H1 (cell line): ENCODE measurements around the gene SCARB2. TPM values are rescaled to one million over a fixed set of nuclear protein-coding genes. Genes with fewer than 3 reads are reported as not detected.

Experiments
- CTCF ChIA-PET: fragments of 300-600 bp; sonication (Branson Sonifier 250); formaldehyde crosslinking; loops from one replicate; lab custom pipeline; 2021; ENCODE audit not compliant: partially characterized antibody; lab: Charles Lee
- POLR2A ChIA-PET: fragments of 300-600 bp; sonication (Branson Sonifier 250); formaldehyde crosslinking; loops from one replicate; lab custom pipeline; 2021; ENCODE audit warnings: inconsistent platforms; ENCODE audit not compliant: partially characterized antibody; lab: Charles Lee
- DNase-seq, 2 experiments: peaks; one replicate each; pipeline versions ENCODE4 v3.0.0 to v3.0.0-alpha.2; 2010 to 2022; ENCODE audit warnings: low spot score in 2 of 2, low read depth in 1 of 2, mixed read lengths in 1 of 2
- FAIRE-seq: peaks from 2 replicates; lab custom pipeline; 2011; peaks lifted over from hg19 to GRCh38; lab: Jason Lieb, UNC
- H2AFZ ChIP-seq: 2 replicates; pipeline ENCODE4 v1.8.1; 2012; ENCODE audit warnings: low read length, inconsistent platforms
- H2AK5ac ChIP-seq: 2 replicates; pipeline ENCODE4 v1.6.1; 2013; ENCODE audit warnings: low read depth, low read length
- H2BK120ac ChIP-seq: replicated peaks from 2 replicates; pipeline ENCODE3; 2013; ENCODE audit warnings: low read depth, low read length, inconsistent platforms
- H2BK12ac ChIP-seq: 2 replicates; pipeline ENCODE4 v1.6.1; 2013; ENCODE audit warnings: low read depth, low read length
- H2BK15ac ChIP-seq: 2 replicates; pipeline ENCODE4 v1.6.1; 2013; ENCODE audit warnings: low read length
- H2BK20ac ChIP-seq: 2 replicates; pipeline ENCODE4 v1.6.1; 2013; ENCODE audit warnings: low read length
- H2BK5ac ChIP-seq: 2 replicates; pipeline ENCODE4 v1.6.1; 2013; ENCODE audit warnings: low read depth, low read length
- H3K14ac ChIP-seq: 2 replicates; pipeline ENCODE4 v1.6.1; 2013; ENCODE audit warnings: inconsistent platforms; ENCODE audit not compliant: insufficient read length
- H3K18ac ChIP-seq: 2 replicates; pipeline ENCODE4 v1.6.1; 2013; ENCODE audit warnings: low read length; ENCODE audit errors: extremely low read depth
- H3K23ac ChIP-seq: 2 replicates; pipeline ENCODE4 v1.6.1; 2013; ENCODE audit warnings: inconsistent platforms; ENCODE audit not compliant: insufficient read length
- H3K23me2 ChIP-seq: 2 replicates; pipeline ENCODE4 v1.6.1; 2013; ENCODE audit warnings: low read depth, low read length
- H3K27ac ChIP-seq: 2 replicates; pipeline ENCODE4 v1.6.1; 2011; ENCODE audit warnings: low read depth, low read length, inconsistent platforms
- H3K27me3 ChIP-seq, 4 experiments: replicated peaks in 1 of 4; 1 replicate in 1 of 4; 2 replicates in 3 of 4; pipeline versions ENCODE4 v1.6.1 to v1.8.1; 2011 to 2013; ENCODE audit warnings: low read length in 3 of 4, mild to moderate bottlenecking in 3 of 4, inconsistent platforms in 2 of 4, mixed read lengths in 2 of 4, moderate library complexity in 1 of 4; ENCODE audit not compliant: control insufficient read depth in 3 of 4, insufficient read depth in 3 of 4; ENCODE audit errors: extremely low read depth in 1 of 4
- H3K36me3 ChIP-seq, 4 experiments: 2 replicates each; pipeline versions ENCODE4 v1.6.1 to v1.8.1; 2011 to 2013; ENCODE audit warnings: mild to moderate bottlenecking in 4 of 4, low read length in 3 of 4, moderate library complexity in 2 of 4, control low read depth in 1 of 4, inconsistent platforms in 1 of 4; ENCODE audit not compliant: insufficient read depth in 4 of 4, control insufficient read depth in 2 of 4
- H3K4ac ChIP-seq: replicated peaks from 2 replicates; pipeline ENCODE3; 2013; ENCODE audit warnings: low read length, low read depth, mixed read lengths, inconsistent platforms; ENCODE audit not compliant: insufficient read length
- H3K4me1 ChIP-seq, 4 experiments: replicated peaks in 1 of 4; 1 replicate in 1 of 4; 2 replicates in 3 of 4; pipeline versions ENCODE4 v1.6.1 to v1.8.1; 2011 to 2013; ENCODE audit warnings: low read length in 3 of 4, inconsistent platforms in 2 of 4, mixed read lengths in 1 of 4; ENCODE audit not compliant: insufficient read depth in 4 of 4, control insufficient read depth in 3 of 4
- H3K4me2 ChIP-seq, 2 experiments: 2 replicates each; pipeline versions ENCODE4 v1.6.1 to v1.8.1; 2011 to 2013; ENCODE audit warnings: low read depth in 2 of 2, low read length in 2 of 2, control low read depth in 1 of 2, inconsistent platforms in 1 of 2, mild to moderate bottlenecking in 1 of 2; ENCODE audit not compliant: insufficient read depth in 1 of 2
- H3K4me3 ChIP-seq, 4 experiments: fragments of 200-600, 300-600 bp in 1 of 4; sonication (generic), shearing (Covaris generic), sonication (Bioruptor Twin) in 1 of 4; 2 replicates each; pipeline versions ENCODE4 v1.5.1 to v1.8.1; 2011 to 2016; ENCODE audit warnings: low read length in 4 of 4, low read depth in 3 of 4, control low read depth in 2 of 4, inconsistent platforms in 2 of 4, mild to moderate bottlenecking in 2 of 4, mixed read lengths in 1 of 4, moderate library complexity in 1 of 4; ENCODE audit not compliant: insufficient read depth in 2 of 4; ENCODE audit errors: extremely low read depth in 1 of 4
- H3K56ac ChIP-seq: replicated peaks from 2 replicates; pipeline ENCODE3; 2013; ENCODE audit warnings: low read depth, mild to moderate bottlenecking, mixed read lengths, low read length, inconsistent platforms; ENCODE audit not compliant: insufficient read length
- H3K79me1 ChIP-seq: 2 replicates; pipeline ENCODE4 v1.6.1; 2013; ENCODE audit warnings: low read depth, low read length, control low read depth
- H3K79me2 ChIP-seq, 2 experiments: 2 replicates each; pipeline versions ENCODE4 v1.6.1 to v1.8.1; 2012 to 2013; ENCODE audit warnings: low read length in 2 of 2, mild to moderate bottlenecking in 2 of 2, inconsistent platforms in 1 of 2; ENCODE audit not compliant: insufficient read depth in 2 of 2, control insufficient read depth in 1 of 2
- H3K9ac ChIP-seq, 4 experiments: replicated peaks in 1 of 4; 1 replicate in 1 of 4; 2 replicates in 3 of 4; pipeline versions ENCODE4 v1.6.1 to v1.8.1; 2011 to 2013; ENCODE audit warnings: low read depth in 3 of 4, low read length in 3 of 4, control low read depth in 2 of 4, mild to moderate bottlenecking in 2 of 4, moderate library complexity in 2 of 4, inconsistent platforms in 1 of 4; ENCODE audit errors: extremely low read depth in 1 of 4
- H3K9me3 ChIP-seq, 2 experiments: 2 replicates each; pipeline versions ENCODE4 v1.6.1 to v1.8.1; 2012 to 2013; ENCODE audit warnings: mild to moderate bottlenecking in 2 of 2, moderate library complexity in 2 of 2, control low read depth in 1 of 2, inconsistent platforms in 1 of 2, low read depth in 1 of 2, low read length in 1 of 2, mixed read lengths in 1 of 2; ENCODE audit not compliant: insufficient read depth in 2 of 2
- H4K20me1 ChIP-seq, 2 experiments: replicated peaks in 1 of 2; 2 replicates each; pipeline versions ENCODE3 to v1.8.1; 2011 to 2013; ENCODE audit warnings: inconsistent platforms in 2 of 2, low read length in 2 of 2, mild to moderate bottlenecking in 1 of 2; ENCODE audit not compliant: insufficient read depth in 2 of 2, control insufficient read depth in 1 of 2
- H4K5ac ChIP-seq: 2 replicates; pipeline ENCODE4 v1.6.1; 2013; ENCODE audit warnings: low read length, low read depth, mixed read lengths, inconsistent platforms; ENCODE audit not compliant: insufficient read length
- H4K8ac ChIP-seq: 2 replicates; pipeline ENCODE4 v1.8.0; 2013; ENCODE audit warnings: mild to moderate bottlenecking, moderate library complexity, low read length, inconsistent platforms; ENCODE audit not compliant: insufficient read depth; ENCODE audit errors: extremely low read depth
- H4K91ac ChIP-seq: replicated peaks from 2 replicates; pipeline ENCODE3; 2013; ENCODE audit warnings: low read length, mixed read lengths, inconsistent platforms; ENCODE audit not compliant: insufficient read length
- BRCA1 ChIP-seq: IDR thresholded peaks from 2 replicates; pipeline ENCODE4 v1.6.1; 2012; ENCODE audit warnings: low read depth, low read length, improper control_type of control experiment
- FOSL1 ChIP-seq: IDR thresholded peaks from 2 replicates; pipeline ENCODE4 v1.6.1; 2011; ENCODE audit warnings: mild to moderate bottlenecking, low read depth, low read length, moderate library complexity; ENCODE audit not compliant: insufficient read depth
- GTF2F1 ChIP-seq: IDR thresholded peaks from 2 replicates; pipeline ENCODE4 v1.6.1; 2012; ENCODE audit warnings: low read depth, low read length, improper control_type of control experiment, borderline replicate concordance
- HDAC2 ChIP-seq, 2 experiments: fragments of 300-600 bp in 1 of 2; sonication (generic) in 1 of 2; IDR thresholded peaks; 2 replicates each; pipeline ENCODE4 v1.6.1; 2011 to 2012; ENCODE audit warnings: low read depth in 2 of 2, low read length in 2 of 2, mild to moderate bottlenecking in 2 of 2, moderate library complexity in 2 of 2, borderline replicate concordance in 1 of 2, inconsistent platforms in 1 of 2
- MAFK ChIP-seq: IDR thresholded peaks from 2 replicates; pipeline ENCODE4 v1.6.1; 2012; ENCODE audit warnings: low read depth, mild to moderate bottlenecking, improper control_type of control experiment, low read length
- RFX5 ChIP-seq: IDR thresholded peaks from 2 replicates; pipeline ENCODE4 v1.6.1; 2011; ENCODE audit warnings: low read depth, low read length, improper control_type of control experiment, borderline replicate concordance
- WGBS, 2 experiments: shearing (Covaris generic) in 1 of 2; methylation state at CpG; one replicate each; pipeline versions ENCODE4 v1.1.6 to v1.1.7; 2013 to 2015; ENCODE audit warnings: low lambda C conversion rate in 2 of 2, mixed read lengths in 2 of 2, inconsistent platforms in 1 of 2, low coverage in 1 of 2, missing lambda C conversion rate in 1 of 2; ENCODE audit not compliant: insufficient replicate concordance in 2 of 2, insufficient coverage in 1 of 2, insufficient read length in 1 of 2; ENCODE audit errors: extremely low coverage in 1 of 2, missing lambda C conversion rate in 1 of 2; 5-methylcytosine and 5-hydroxymethylcytosine counted together
- polyA plus RNA-seq, 7 experiments: library from polyadenylated mRNA; depleted of rRNA in 3 of 7; stranded (reverse) in 5 of 7; unstranded in 2 of 7; fragments of >200 nt in 5 of 7; fragments of 200-250 nt in 2 of 7; gene quantifications; 1 replicate in 5 of 7; 2 replicates in 1 of 7; 4 replicates in 1 of 7; pipeline versions ENCODE4 v1.2.1 to v1.2.3, GENCODE V29; 2011 to 2013; ENCODE audit warnings: missing spikeins in 2 of 7, mixed read lengths in 2 of 7
- total RNA-seq: library from RNA; stranded (reverse); fragmentation: NEBNext Ultra II Directional; extraction: Animal tissue kit (Norgen Biotek cat#: 25700); gene quantifications from 2 replicates; pipeline ENCODE4 v1.2.1, GENCODE V29; 2021
- TF ChIP-seq, protein P1 (sequence below), 3 experiments: IDR thresholded peaks; 1 replicate in 2 of 3; 2 replicates in 1 of 3; pipeline versions ENCODE4 v1.5.1 to v1.6.1; 2011; ENCODE audit warnings: low read length in 3 of 3, mild to moderate bottlenecking in 3 of 3, inconsistent platforms in 2 of 3, low read depth in 1 of 3, moderate library complexity in 1 of 3; ENCODE audit not compliant: insufficient read depth in 1 of 3; ENCODE audit errors: control extremely low read depth in 1 of 3
- TF ChIP-seq, protein P2 (sequence below): IDR thresholded peaks from 2 replicates; pipeline ENCODE4 v1.6.1; 2011; ENCODE audit warnings: low read depth, mild to moderate bottlenecking, low read length; ENCODE audit not compliant: insufficient read depth

Gene SCARB2
- total and polyA plus RNA-seq, 2 of the 8 experiments (the other 6 are each of a cell fraction or from before 2014, with no cell fraction given), result 18.5 to 35.7 TPM

DNA sequence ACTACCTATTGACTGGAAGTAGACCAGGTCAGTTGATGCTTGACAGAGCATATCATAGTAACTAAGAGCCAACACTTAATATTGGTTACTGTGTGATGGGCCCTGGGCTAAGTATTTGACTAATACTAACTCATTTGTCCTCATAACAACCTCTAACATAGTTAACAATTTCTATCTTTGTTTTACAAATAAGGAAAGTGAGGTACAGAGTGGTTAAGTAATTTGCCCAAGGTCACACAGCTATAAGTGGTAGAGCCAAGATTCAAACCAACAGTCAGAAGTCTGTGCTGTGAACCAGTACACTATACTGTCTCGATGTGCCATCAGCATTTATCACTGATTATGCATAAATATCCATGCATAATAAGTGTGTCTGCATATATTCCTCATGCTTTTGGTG is 38.3 kb downstream of the SCARB2 start:
- Histone ChIP-seq H3K23me2 (no peaks in the 10 kb centered on the region), H2BK15ac (no peak overlapping the region), H3K14ac (no peak overlapping the region), H2AK5ac (no peak overlapping the region), H4K20me1 (no peaks in the 10 kb centered on the region), H2BK5ac (no peak overlapping the region), H2BK20ac (no peak overlapping the region), H2BK12ac (no peak overlapping the region), H4K8ac (no peak overlapping the region), H3K18ac (no peak overlapping the region), H3K4me1 (no peaks in the 10 kb centered on the region), H3K36me3 (peaks cover 0 to 8% (median 3%) of the 10 kb centered on the region in 4 experiments; a peak in 2 of 8 replicates), H3K9ac (no peak overlapping the region), H3K79me1 (no peaks in the 10 kb centered on the region), H3K23ac (no peak overlapping the region), H3K4ac (no peak overlapping the region), H3K4me3 (no peak overlapping the region), H2AFZ (no peak overlapping the region), H3K9me3 (no peaks in the 10 kb centered on the region), H3K56ac (no peak overlapping the region), H4K5ac (no peak overlapping the region), H3K27me3 (no peaks in the 10 kb centered on the region), H4K91ac (no peak overlapping the region), H3K27ac (no peak overlapping the region), H3K79me2 (no peaks in the 10 kb centered on the region), H3K4me2 (no peak overlapping the region), H2BK120ac (no peak overlapping the region)
- WGBS, 2 experiments, result 83% methylated on average over 1 of the region's 1 CpG; no CpG with 5 or more reads in 1 of the 2 experiments
- CTCF ChIA-PET, result interaction anchor here (1.1 to 1.2 kb wide), 2 partner anchors 199 to 203 kb away, joined by 3 to 4 read pairs; no protein-coding TSS in a partner anchor
- FAIRE-seq (no peak), DNase-seq (no peak)
- POLR2A ChIA-PET, result no interaction called here
- TF ChIP-seq RFX5 (no peak), HDAC2 (IDR thresholded peaks at IDR 0.05; ENCODE audit: borderline replicate concordance in 1 of 2, low read depth in 2 of 2, low read length in 2 of 2) (no peak), BRCA1 (no peak), MAFK (no peak), FOSL1 (no peak), GTF2F1 (no peak)
- TF ChIP-seq, protein P1, sequence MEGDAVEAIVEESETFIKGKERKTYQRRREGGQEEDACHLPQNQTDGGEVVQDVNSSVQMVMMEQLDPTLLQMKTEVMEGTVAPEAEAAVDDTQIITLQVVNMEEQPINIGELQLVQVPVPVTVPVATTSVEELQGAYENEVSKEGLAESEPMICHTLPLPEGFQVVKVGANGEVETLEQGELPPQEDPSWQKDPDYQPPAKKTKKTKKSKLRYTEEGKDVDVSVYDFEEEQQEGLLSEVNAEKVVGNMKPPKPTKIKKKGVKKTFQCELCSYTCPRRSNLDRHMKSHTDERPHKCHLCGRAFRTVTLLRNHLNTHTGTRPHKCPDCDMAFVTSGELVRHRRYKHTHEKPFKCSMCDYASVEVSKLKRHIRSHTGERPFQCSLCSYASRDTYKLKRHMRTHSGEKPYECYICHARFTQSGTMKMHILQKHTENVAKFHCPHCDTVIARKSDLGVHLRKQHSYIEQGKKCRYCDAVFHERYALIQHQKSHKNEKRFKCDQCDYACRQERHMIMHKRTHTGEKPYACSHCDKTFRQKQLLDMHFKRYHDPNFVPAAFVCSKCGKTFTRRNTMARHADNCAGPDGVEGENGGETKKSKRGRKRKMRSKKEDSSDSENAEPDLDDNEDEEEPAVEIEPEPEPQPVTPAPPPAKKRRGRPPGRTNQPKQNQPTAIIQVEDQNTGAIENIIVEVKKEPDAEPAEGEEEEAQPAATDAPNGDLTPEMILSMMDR (IDR thresholded peaks at IDR 0.05; ENCODE audit: control extremely low read depth in 1 of 3, insufficient read depth in 1 of 3, low read depth in 1 of 3, low read length in 3 of 3), result no peak
- TF ChIP-seq, protein P2, sequence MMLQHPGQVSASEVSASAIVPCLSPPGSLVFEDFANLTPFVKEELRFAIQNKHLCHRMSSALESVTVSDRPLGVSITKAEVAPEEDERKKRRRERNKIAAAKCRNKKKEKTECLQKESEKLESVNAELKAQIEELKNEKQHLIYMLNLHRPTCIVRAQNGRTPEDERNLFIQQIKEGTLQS, result no peak
